HEK293 (cell line): ENCODE data around the gene HINFP.

Experiments used
- BCL11A ChIP-seq: fragments of 450-650 bp; formaldehyde crosslinking; IDR thresholded peaks from 2 replicates; pipeline ENCODE4 v1.5.1; 2016; ENCODE audit warnings: low read depth, missing biosample characterization, missing genetic modification characterization
- BCL6B ChIP-seq: fragments of 450-650 bp; formaldehyde crosslinking; IDR thresholded peaks from 2 replicates; pipeline ENCODE4 v1.5.1; 2017; ENCODE audit warnings: missing biosample characterization, missing genetic modification characterization
- ELK4 ChIP-seq: IDR thresholded peaks from 2 replicates; pipeline ENCODE4 v1.6.1; 2011; ENCODE audit warnings: mild to moderate bottlenecking, low read depth, low read length, borderline replicate concordance
- KLF7 ChIP-seq: fragments of 450-650 bp; formaldehyde crosslinking; IDR thresholded peaks from 2 replicates; pipeline ENCODE4 v1.5.1; 2016; ENCODE audit warnings: missing biosample characterization, missing genetic modification characterization, borderline replicate concordance
- MYNN ChIP-seq: fragments of 450-650 bp; formaldehyde crosslinking; IDR thresholded peaks from 2 replicates; pipeline ENCODE4 v1.5.1; 2016; ENCODE audit warnings: missing biosample characterization, missing genetic modification characterization, borderline replicate concordance
- OVOL3 ChIP-seq: fragments of 450-650 bp; formaldehyde crosslinking; IDR thresholded peaks from 2 replicates; pipeline ENCODE4 v1.5.1; 2016; ENCODE audit warnings: missing biosample characterization, missing genetic modification characterization
- PRDM10 ChIP-seq: fragments of 450-650 bp; formaldehyde crosslinking; IDR thresholded peaks from 2 replicates; pipeline ENCODE4 v1.5.1; 2016; ENCODE audit warnings: missing biosample characterization, missing genetic modification characterization
- PRDM6 ChIP-seq: fragments of 450-650 bp; formaldehyde crosslinking; IDR thresholded peaks from 2 replicates; pipeline ENCODE4 v1.5.1; 2017; ENCODE audit warnings: missing biosample characterization, missing genetic modification characterization
- YY1 ChIP-seq: fragments of 450-650 bp; formaldehyde crosslinking; IDR thresholded peaks from 2 replicates; pipeline ENCODE4 v1.5.1; 2018; ENCODE audit warnings: missing biosample characterization, missing genetic modification characterization
- YY2 ChIP-seq: fragments of 450-650 bp; formaldehyde crosslinking; IDR thresholded peaks from 2 replicates; pipeline ENCODE4 v1.5.1; 2016; ENCODE audit warnings: missing biosample characterization, missing genetic modification characterization
- ZBTB48 ChIP-seq: fragments of 450-650 bp; formaldehyde crosslinking; IDR thresholded peaks from 2 replicates; pipeline ENCODE4 v1.5.1; 2016; ENCODE audit warnings: missing biosample characterization, missing genetic modification characterization
- ZBTB8A ChIP-seq: fragments of 450-650 bp; formaldehyde crosslinking; IDR thresholded peaks from 2 replicates; pipeline ENCODE4 v1.5.1; 2016; ENCODE audit warnings: missing biosample characterization, missing genetic modification characterization
- ZNF121 ChIP-seq: fragments of 450-650 bp; formaldehyde crosslinking; IDR thresholded peaks from 2 replicates; pipeline ENCODE4 v1.5.1; 2016; ENCODE audit warnings: missing biosample characterization, missing genetic modification characterization
- ZNF133 ChIP-seq: fragments of 450-650 bp; formaldehyde crosslinking; IDR thresholded peaks from 2 replicates; pipeline ENCODE4 v1.5.1; 2016; ENCODE audit warnings: missing biosample characterization, missing genetic modification characterization
- ZNF138 ChIP-seq: fragments of 450-650 bp; formaldehyde crosslinking; IDR thresholded peaks from 2 replicates; pipeline ENCODE4 v1.5.1; 2016; ENCODE audit warnings: missing biosample characterization, missing genetic modification characterization, borderline replicate concordance
- ZNF169 ChIP-seq: fragments of 450-650 bp; formaldehyde crosslinking; IDR thresholded peaks from 2 replicates; pipeline ENCODE4 v1.5.1; 2016; ENCODE audit warnings: missing biosample characterization, missing genetic modification characterization
- ZNF202 ChIP-seq: fragments of 450-650 bp; formaldehyde crosslinking; IDR thresholded peaks from 2 replicates; pipeline ENCODE4 v1.5.1; 2016; ENCODE audit warnings: missing biosample characterization, missing genetic modification characterization, borderline replicate concordance
- ZNF214 ChIP-seq: fragments of 450-650 bp; formaldehyde crosslinking; IDR thresholded peaks from 2 replicates; pipeline ENCODE4 v1.5.1; 2017; ENCODE audit warnings: missing biosample characterization, mild to moderate bottlenecking, missing genetic modification characterization, borderline replicate concordance
- ZNF335 ChIP-seq: fragments of 450-650 bp; formaldehyde crosslinking; conservative IDR thresholded peaks from 2 replicates; pipeline ENCODE4 v1.5.1; 2016; ENCODE audit warnings: missing biosample characterization, missing genetic modification characterization
- ZNF341 ChIP-seq: fragments of 450-650 bp; formaldehyde crosslinking; IDR thresholded peaks from 2 replicates; pipeline ENCODE4; 2016; ENCODE audit warnings: low read depth, missing biosample characterization, missing genetic modification characterization
- ZNF473 ChIP-seq: fragments of 450-650 bp; formaldehyde crosslinking; IDR thresholded peaks from 2 replicates; pipeline ENCODE4 v1.5.1; 2017; ENCODE audit warnings: missing biosample characterization, missing genetic modification characterization
- ZNF555 ChIP-seq: fragments of 450-650 bp; formaldehyde crosslinking; conservative IDR thresholded peaks from 2 replicates; pipeline ENCODE4 v1.5.1; 2017; ENCODE audit warnings: missing biosample characterization, mild to moderate bottlenecking, missing genetic modification characterization, inconsistent platforms
- ZNF558 ChIP-seq: fragments of 450-650 bp; formaldehyde crosslinking; IDR thresholded peaks from 2 replicates; pipeline ENCODE4 v1.5.1; 2016; ENCODE audit warnings: missing biosample characterization, missing genetic modification characterization
- ZNF692 ChIP-seq: fragments of 450-650 bp; formaldehyde crosslinking; IDR thresholded peaks from 2 replicates; pipeline ENCODE4 v1.5.1; 2016; ENCODE audit warnings: missing biosample characterization, missing genetic modification characterization
- ZNF707 ChIP-seq: fragments of 450-650 bp; formaldehyde crosslinking; IDR thresholded peaks from 2 replicates; pipeline ENCODE4 v1.5.1; 2016; ENCODE audit warnings: missing biosample characterization, missing genetic modification characterization
- ZNF76 ChIP-seq: fragments of 450-650 bp; formaldehyde crosslinking; IDR thresholded peaks from 2 replicates; pipeline ENCODE4; 2016; ENCODE audit warnings: low read depth, missing biosample characterization, missing genetic modification characterization, borderline replicate concordance
- ZNF837 ChIP-seq: fragments of 450-650 bp; formaldehyde crosslinking; IDR thresholded peaks from 2 replicates; pipeline ENCODE4 v1.5.1; 2016; ENCODE audit warnings: missing biosample characterization, missing genetic modification characterization
- ZSCAN30 ChIP-seq: fragments of 450-650 bp; IDR thresholded peaks from 2 replicates; pipeline ENCODE4 v1.5.1; 2018; ENCODE audit warnings: missing biosample characterization, mild to moderate bottlenecking, missing genetic modification characterization, moderate library complexity

The HINFP gene

GRCh38 chr11:119168471-119169281 lies 47.3 kb downstream of the HINFP start, which contains the start of gene NLRX1 (continued):
- peak; percentile 63 for TF ChIP-seq YY2 (tag by site-specific recombination)
- no peak for TF ChIP-seq PRDM6 (tag by site-specific recombination)
- TF ChIP-seq ZNF133 (tag by site-specific recombination): no peak
- no peak for TF ChIP-seq OVOL3 (tag by site-specific recombination)
- peak; percentile 22; the same call in 1 of the 2 replicates for TF ChIP-seq ZNF341 (tag by site-specific recombination)
- no peak for TF ChIP-seq ZNF138
- no peak for TF ChIP-seq ZNF202 (tag by site-specific recombination)
- TF ChIP-seq ZNF558 (tag by site-specific recombination): no peak
- peak; percentile 81 for TF ChIP-seq ZBTB8A
- TF ChIP-seq ZNF335 (tag by site-specific recombination): peak; percentile 84
- no peak for TF ChIP-seq MYNN (tag by site-specific recombination)
- TF ChIP-seq BCL6B (tag by site-specific recombination): no peak
- TF ChIP-seq ZNF76 (tag by site-specific recombination): peak; percentile 84
- no peak for TF ChIP-seq ZNF169 (tag by site-specific recombination)
- TF ChIP-seq ZNF121: peak; percentile 86
- TF ChIP-seq ZNF692: peak; percentile 48
- no peak for TF ChIP-seq ZNF837 (tag by site-specific recombination)
- TF ChIP-seq KLF7 (tag by site-specific recombination): peak; percentile 50; the same call in 1 of the 2 replicates
- 0 out of 2 replicates have a peak, but pooled peaks have one; percentile 21 for TF ChIP-seq ZNF707 (tag by site-specific recombination)
- no peak for TF ChIP-seq ELK4
- no peak for TF ChIP-seq ZNF214 (tag by site-specific recombination)
- peak; percentile 94 for TF ChIP-seq ZSCAN30 (tag by site-specific recombination)
- 0 out of 2 replicates have a peak, but pooled peaks have one; percentile 30 for TF ChIP-seq PRDM10 (tag by site-specific recombination)
- no peak for TF ChIP-seq ZNF555 (tag by site-specific recombination)
- TF ChIP-seq ZBTB48 (tag by site-specific recombination): 0 out of 2 replicates have a peak, but pooled peaks have one; percentile 36
- TF ChIP-seq ZNF473 (tag by site-specific recombination): no peak
- peak; percentile 25; the same call in 1 of the 2 replicates for TF ChIP-seq BCL11A
- TF ChIP-seq YY1 (tag by site-specific recombination): peak; percentile 80
